Adipocyte (in vitro differentiated cells): ENCODE data around the gene RBM14.
A peak's percentile ranks its signal among the peaks of the same experiment; 100 is the strongest.
"Not testable (repeated sequence)": the region's sequence is repeated elsewhere in the genome, so short reads cannot be mapped to it uniquely, and the experiment has no call there.

Experiments used
- DNase-seq: peaks from one replicate; pipeline ENCODE4 v3.0.0-alpha.2; 2015; ENCODE audit warnings: low read depth
- H3K27me3 ChIP-seq: replicated peaks from 2 replicates; pipeline ENCODE4 v1.7.0; 2013; ENCODE audit warnings: mild to moderate bottlenecking, low read length, moderate library complexity; ENCODE audit not compliant: control insufficient read depth, insufficient read depth
- H3K36me3 ChIP-seq: 2 replicates; pipeline ENCODE4 v1.7.0; 2013; ENCODE audit warnings: low read length, mild to moderate bottlenecking, moderate library complexity; ENCODE audit not compliant: control insufficient read depth, insufficient read depth, severe bottlenecking
- H3K4me1 ChIP-seq: 2 replicates; pipeline ENCODE4 v1.7.0; 2013; ENCODE audit warnings: mild to moderate bottlenecking, low read length, moderate library complexity; ENCODE audit not compliant: control insufficient read depth, insufficient read depth
- H3K4me3 ChIP-seq: 2 replicates; pipeline ENCODE4 v1.7.0; 2013; ENCODE audit warnings: mild to moderate bottlenecking, low read length, moderate library complexity
- H3K9ac ChIP-seq: 2 replicates; pipeline ENCODE4 v1.7.0; 2013; ENCODE audit warnings: mild to moderate bottlenecking, low read length, moderate library complexity
- H3K9me3 ChIP-seq: 2 replicates; pipeline ENCODE4 v1.7.0; 2013; ENCODE audit warnings: mild to moderate bottlenecking, low read length, moderate library complexity; ENCODE audit not compliant: control insufficient read depth

RBM14 gene

GRCh38 chr11:66600631-66601233 is 15.7 kb upstream of the RBM14 start:
- H3K36me3 ChIP-seq, result peaks cover 24% of the 10 kb centered on the region
- H3K9me3 ChIP-seq, result no peaks in the 10 kb centered on the region
- H3K27me3 ChIP-seq, result no peaks in the 10 kb centered on the region
- H3K4me3 ChIP-seq, result no peak overlapping the region
- peak; percentile 26 for DNase-seq
- H3K4me1 ChIP-seq, result peaks cover 36% of the 10 kb centered on the region
- H3K9ac ChIP-seq, result peak overlapping the region; percentile 50

GRCh38 chr11:66603072-66603471 is 13.4 kb upstream of the RBM14 start:
- H3K4me3 ChIP-seq, result no peak overlapping the region
- no peak overlapping the region for H3K9ac ChIP-seq
- no peaks in the 10 kb centered on the region for H3K9me3 ChIP-seq
- H3K4me1 ChIP-seq, result peaks cover 52% of the 10 kb centered on the region
- no peaks in the 10 kb centered on the region for H3K27me3 ChIP-seq
- peaks cover 25% of the 10 kb centered on the region for H3K36me3 ChIP-seq
- no peak for DNase-seq

- Histone ChIP-seq H3K36me3 (peaks cover 24% of the 10 kb centered on the region), H3K9me3 (no peaks in the 10 kb centered on the region), H3K4me1 (peaks cover 55% of the 10 kb centered on the region), H3K27me3 (no peaks in the 10 kb centered on the region), H3K4me3 (no peak overlapping the region), H3K9ac (no peak overlapping the region)
- no peak for DNase-seq
These were observed 12.3 kb upstream of the RBM14 start for GRCh38 chr11:66604155-66604554.

GRCh38 chr11:66606608-66607007 is 9.8 kb upstream of the RBM14 start:
- not testable (repeated sequence) for H3K27me3 ChIP-seq, H3K9me3 ChIP-seq, H3K4me3 ChIP-seq, DNase-seq
- H3K36me3 ChIP-seq, result peaks cover 18% of the 10 kb centered on the region
- peak overlapping the region; percentile 39 for H3K9ac ChIP-seq
- peaks cover 34% of the 10 kb centered on the region for H3K4me1 ChIP-seq

GRCh38 chr11:66607126-66607834 is 9.2 kb upstream of the RBM14 start:
- H3K4me3 ChIP-seq, result no peak overlapping the region
- H3K9ac ChIP-seq, result peak overlapping the region; percentile 39
- H3K4me1 ChIP-seq, result peaks cover 27% of the 10 kb centered on the region
- DNase-seq, result peak; percentile 72
- H3K36me3 ChIP-seq, result peaks cover 18% of the 10 kb centered on the region
- H3K27me3 ChIP-seq, result no peaks in the 10 kb centered on the region
- H3K9me3 ChIP-seq, result no peaks in the 10 kb centered on the region

GRCh38 chr11:66609721-66610617 is 6.5 kb upstream of the RBM14 start:
- H3K9ac ChIP-seq, result no peak overlapping the region
- H3K9me3 ChIP-seq, result no peaks in the 10 kb centered on the region
- no peaks in the 10 kb centered on the region for H3K27me3 ChIP-seq
- H3K4me1 ChIP-seq, result peaks cover 20% of the 10 kb centered on the region
- peaks cover 9% of the 10 kb centered on the region for H3K36me3 ChIP-seq
- no peak for DNase-seq
- no peak overlapping the region for H3K4me3 ChIP-seq

GRCh38 chr11:66612458-66612857 is 4.0 kb upstream of the RBM14 start:
- DNase-seq, result no peak
- no peaks in the 10 kb centered on the region for H3K27me3 ChIP-seq
- no peaks in the 10 kb centered on the region for H3K36me3 ChIP-seq
- H3K4me1 ChIP-seq, result peaks cover 12% of the 10 kb centered on the region
- no peaks in the 10 kb centered on the region for H3K9me3 ChIP-seq
- H3K4me3 ChIP-seq, result no peak overlapping the region
- H3K9ac ChIP-seq, result no peak overlapping the region

GRCh38 chr11:66614073-66614472 is 2.4 kb upstream of the RBM14 start:
- peaks cover 12% of the 10 kb centered on the region for H3K4me1 ChIP-seq
- H3K4me3 ChIP-seq, result no peak overlapping the region
- no peak overlapping the region for H3K9ac ChIP-seq
- H3K36me3 ChIP-seq, result no peaks in the 10 kb centered on the region
- DNase-seq, result no peak
- no peaks in the 10 kb centered on the region for H3K9me3 ChIP-seq
- no peaks in the 10 kb centered on the region for H3K27me3 ChIP-seq

GRCh38 chr11:66617155-66617834 is 865 bp downstream of the RBM14 start:
- Histone ChIP-seq H3K4me1 (peaks cover 28% of the 10 kb centered on the region), H3K9ac (peak overlapping the region; percentile 93), H3K36me3 (peaks cover under 1% of the 10 kb centered on the region), H3K9me3 (no peaks in the 10 kb centered on the region), H3K4me3 (peak overlapping the region; percentile 89), H3K27me3 (no peaks in the 10 kb centered on the region)
- DNase-seq, result peak; percentile 79

- peaks cover 19% of the 10 kb centered on the region for H3K36me3 ChIP-seq
- H3K9me3 ChIP-seq, result no peaks in the 10 kb centered on the region
- H3K27me3 ChIP-seq, result no peaks in the 10 kb centered on the region
- H3K4me1 ChIP-seq, result peaks cover 39% of the 10 kb centered on the region
- peak; percentile 83 for DNase-seq
- peak overlapping the region; percentile 93 for H3K9ac ChIP-seq
- peak overlapping the region; percentile 89 for H3K4me3 ChIP-seq
These were observed 2.7 kb downstream of the RBM14 start for GRCh38 chr11:66619080-66619554.
